Natural killer cell (primary cell): Measurements from ENCODE around the gene FAM120A. TPM values are rescaled to one million over a fixed set of nuclear protein-coding genes. Genes with fewer than 3 reads are reported as not detected.

Source experiments
- ATAC-seq, 3 donors: fragments of 150-1000 bp in 2 of 3; fragments of 200-7000 bp in 1 of 3; cut with Tn5 transposase; 1 replicate in 1 of 3; 2 replicates in 2 of 3; pipeline ENCODE4 v1.10.0; 2021; ENCODE audit warnings: mild to moderate bottlenecking in 2 of 3, moderate library complexity in 2 of 3
- DNase-seq, 2 donors: peaks; one replicate each; pipeline versions ENCODE4 v3.0.0 to v3.0.0-alpha.2; 2013 to 2021; ENCODE audit warnings: mixed read lengths in 1 of 2
- H3K27ac ChIP-seq: one replicate; pipeline ENCODE4 v1.5.1; 2013; ENCODE audit warnings: mild to moderate bottlenecking, low read length
- H3K27me3 ChIP-seq: one replicate; pipeline ENCODE4 v1.6.1; 2013; ENCODE audit warnings: low read length; ENCODE audit not compliant: control insufficient read depth, insufficient read depth
- H3K36me3 ChIP-seq: one replicate; pipeline ENCODE4 v1.6.1; 2013; ENCODE audit warnings: low read length; ENCODE audit not compliant: control insufficient read depth, insufficient read depth
- H3K4me1 ChIP-seq: one replicate; pipeline ENCODE4 v1.6.1; 2013; ENCODE audit warnings: low read length; ENCODE audit not compliant: control insufficient read depth, insufficient read depth
- H3K4me3 ChIP-seq: one replicate; pipeline ENCODE4 v1.5.1; 2013; ENCODE audit warnings: low read length
- H3K9me3 ChIP-seq: one replicate; pipeline ENCODE4 v1.6.1; 2013; ENCODE audit warnings: low read length; ENCODE audit not compliant: control insufficient read depth, insufficient read depth
- H3K27ac Mint-ChIP-seq, 2 donors: one replicate each; pipeline ENCODE4 v1.8.0; 2022; ENCODE audit warnings: mild to moderate bottlenecking in 2 of 2, mixed read lengths in 2 of 2, moderate library complexity in 1 of 2
- H3K27me3 Mint-ChIP-seq, 2 donors: one replicate each; pipeline ENCODE4 v1.8.0; 2022; ENCODE audit warnings: low read depth in 2 of 2, mixed read lengths in 2 of 2
- H3K36me3 Mint-ChIP-seq: one replicate; pipeline ENCODE4 v1.8.0; 2022; ENCODE audit warnings: mixed read lengths
- H3K4me1 Mint-ChIP-seq, 2 donors: one replicate each; pipeline ENCODE4 v1.8.0; 2022; ENCODE audit warnings: mixed read lengths in 2 of 2
- H3K4me3 Mint-ChIP-seq: one replicate; pipeline ENCODE4 v1.8.0; 2022; ENCODE audit warnings: mild to moderate bottlenecking, moderate library complexity, mixed read lengths
- H3K9me3 Mint-ChIP-seq, 2 donors: one replicate each; pipeline ENCODE4 v1.8.0; 2022; ENCODE audit warnings: mixed read lengths in 2 of 2
- WGBS: methylation state at CpG from one replicate; pipeline ENCODE4 v1.1.7; 2013; ENCODE audit warnings: missing lambda C conversion rate; ENCODE audit not compliant: insufficient coverage; 5-methylcytosine and 5-hydroxymethylcytosine counted together
- intact Hi-C: fragments of 100-400 bp; cut with micrococcal nuclease; formaldehyde crosslinking; loops from one replicate; pipeline ENCODE4 v1.14.2; 2022
- total RNA-seq, 4 donors: library from RNA; stranded (reverse); fragments of 120-200 nt in 1 of 4; gene quantifications; one replicate each; pipeline versions ENCODE4 v1.2.3 to v1.2.4, GENCODE V29; 2013 to 2022
- TF ChIP-seq, protein P1 (sequence below): fragments of 200-600 bp; IDR thresholded peaks from one replicate; pipeline ENCODE4 v1.8.0; 2022; ENCODE audit warnings: antibody characterized with exemption

Gene FAM120A
- total RNA-seq, 3 donors from 2014 or later (not counting 1 experiment from before 2014, with no cell fraction given): 87.7 to 96.1 (median 91.5) TPM

DNA sequence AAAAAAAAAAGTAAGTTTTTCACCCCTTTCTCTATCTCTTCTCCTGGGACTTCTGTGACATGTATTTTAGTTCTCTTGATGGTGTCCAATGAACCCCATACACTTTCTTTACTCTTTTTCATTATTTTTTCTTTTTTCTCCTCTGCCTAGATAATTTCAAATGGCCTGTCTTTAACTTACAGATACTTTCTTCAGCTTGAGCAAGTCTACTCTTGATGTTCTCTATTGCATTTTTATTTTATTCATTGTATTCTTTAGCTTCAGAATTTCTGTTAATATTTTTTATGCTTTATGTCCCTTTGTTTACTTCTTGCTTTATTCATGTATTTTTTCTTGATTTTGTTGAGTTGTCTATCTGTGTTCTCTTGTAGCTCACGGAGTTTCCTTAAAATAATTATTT is 32.5 kb upstream of the FAM120A start:
- Histone ChIP-seq H3K36me3 (no peaks in the 10 kb centered on the region), H3K27ac (no peak overlapping the region), H3K27me3 (peaks cover 2% of the 10 kb centered on the region), H3K4me1 (no peaks in the 10 kb centered on the region), H3K9me3 (peaks cover 28% of the 10 kb centered on the region), H3K4me3 (no peak overlapping the region)
- Mint-ChIP-seq H3K36me3 (peaks cover 18% of the 10 kb centered on the region), H3K27ac (no peak overlapping the region), H3K9me3 (peaks cover 3 to 4% of the 10 kb centered on the region in 2 donors), H3K27me3 (peaks cover 21 to 26% of the 10 kb centered on the region in 2 donors), H3K4me3 (no peak overlapping the region), H3K4me1 (no peaks in the 10 kb centered on the region)
- DNase-seq (no peak), ATAC-seq (no peak)
- WGBS: 88% methylated on average over 1 of the region's 1 CpG
- TF ChIP-seq, protein P1, sequence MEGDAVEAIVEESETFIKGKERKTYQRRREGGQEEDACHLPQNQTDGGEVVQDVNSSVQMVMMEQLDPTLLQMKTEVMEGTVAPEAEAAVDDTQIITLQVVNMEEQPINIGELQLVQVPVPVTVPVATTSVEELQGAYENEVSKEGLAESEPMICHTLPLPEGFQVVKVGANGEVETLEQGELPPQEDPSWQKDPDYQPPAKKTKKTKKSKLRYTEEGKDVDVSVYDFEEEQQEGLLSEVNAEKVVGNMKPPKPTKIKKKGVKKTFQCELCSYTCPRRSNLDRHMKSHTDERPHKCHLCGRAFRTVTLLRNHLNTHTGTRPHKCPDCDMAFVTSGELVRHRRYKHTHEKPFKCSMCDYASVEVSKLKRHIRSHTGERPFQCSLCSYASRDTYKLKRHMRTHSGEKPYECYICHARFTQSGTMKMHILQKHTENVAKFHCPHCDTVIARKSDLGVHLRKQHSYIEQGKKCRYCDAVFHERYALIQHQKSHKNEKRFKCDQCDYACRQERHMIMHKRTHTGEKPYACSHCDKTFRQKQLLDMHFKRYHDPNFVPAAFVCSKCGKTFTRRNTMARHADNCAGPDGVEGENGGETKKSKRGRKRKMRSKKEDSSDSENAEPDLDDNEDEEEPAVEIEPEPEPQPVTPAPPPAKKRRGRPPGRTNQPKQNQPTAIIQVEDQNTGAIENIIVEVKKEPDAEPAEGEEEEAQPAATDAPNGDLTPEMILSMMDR: no peak
- intact Hi-C loops: no loop called here

DNA sequence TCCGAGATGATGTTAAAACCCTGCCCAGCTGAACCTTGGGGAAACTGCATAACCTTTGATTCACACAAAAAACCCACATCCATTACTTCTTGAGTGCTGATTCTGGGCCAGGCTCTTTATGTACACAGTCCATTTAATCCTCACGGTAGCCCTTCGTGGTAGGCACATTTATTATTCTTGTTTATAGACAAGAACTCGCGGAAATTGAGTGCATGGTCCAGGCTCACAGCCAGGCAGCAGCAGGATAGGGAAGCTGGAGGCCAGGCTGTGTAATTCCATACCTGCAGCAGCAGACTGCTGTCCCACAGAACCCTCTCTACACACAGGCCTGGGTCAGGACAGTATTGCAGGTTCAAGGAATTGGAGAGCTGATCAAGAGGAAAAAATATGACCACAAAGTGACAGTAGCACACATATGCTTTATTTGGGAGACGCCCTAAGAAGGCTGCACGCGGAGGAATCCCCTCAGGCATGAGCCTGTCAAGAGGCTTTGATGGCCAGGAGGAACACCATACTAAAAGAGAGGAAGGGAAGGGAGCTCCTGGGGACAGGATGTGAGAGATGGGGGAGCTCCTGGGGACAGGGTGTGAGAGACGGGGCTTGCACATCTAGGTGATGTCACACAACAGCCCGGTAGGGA is 28.4 kb upstream of the FAM120A start:
- peaks cover 3 to 4% of the 10 kb centered on the region in 2 donors for H3K9me3 Mint-ChIP-seq
- intact Hi-C loops: no loop called here
- H3K27ac Mint-ChIP-seq: no peak overlapping the region
- peaks cover 17 to 36% of the 10 kb centered on the region in 2 donors for H3K27me3 Mint-ChIP-seq
- Histone ChIP-seq H3K36me3 (no peaks in the 10 kb centered on the region), H3K4me1 (no peaks in the 10 kb centered on the region), H3K27ac (no peak overlapping the region), H3K27me3 (no peaks in the 10 kb centered on the region), H3K9me3 (peaks cover 17% of the 10 kb centered on the region), H3K4me3 (no peak overlapping the region)
- H3K4me1 Mint-ChIP-seq: no peaks in the 10 kb centered on the region
- DNase-seq (no peak), ATAC-seq (no peak)
- H3K36me3 Mint-ChIP-seq: peaks cover 10% of the 10 kb centered on the region
- 91% methylated on average over 10 of the region's 10 CpGs for WGBS
- TF ChIP-seq, protein P1: no peak
- H3K4me3 Mint-ChIP-seq: no peak overlapping the region

DNA sequence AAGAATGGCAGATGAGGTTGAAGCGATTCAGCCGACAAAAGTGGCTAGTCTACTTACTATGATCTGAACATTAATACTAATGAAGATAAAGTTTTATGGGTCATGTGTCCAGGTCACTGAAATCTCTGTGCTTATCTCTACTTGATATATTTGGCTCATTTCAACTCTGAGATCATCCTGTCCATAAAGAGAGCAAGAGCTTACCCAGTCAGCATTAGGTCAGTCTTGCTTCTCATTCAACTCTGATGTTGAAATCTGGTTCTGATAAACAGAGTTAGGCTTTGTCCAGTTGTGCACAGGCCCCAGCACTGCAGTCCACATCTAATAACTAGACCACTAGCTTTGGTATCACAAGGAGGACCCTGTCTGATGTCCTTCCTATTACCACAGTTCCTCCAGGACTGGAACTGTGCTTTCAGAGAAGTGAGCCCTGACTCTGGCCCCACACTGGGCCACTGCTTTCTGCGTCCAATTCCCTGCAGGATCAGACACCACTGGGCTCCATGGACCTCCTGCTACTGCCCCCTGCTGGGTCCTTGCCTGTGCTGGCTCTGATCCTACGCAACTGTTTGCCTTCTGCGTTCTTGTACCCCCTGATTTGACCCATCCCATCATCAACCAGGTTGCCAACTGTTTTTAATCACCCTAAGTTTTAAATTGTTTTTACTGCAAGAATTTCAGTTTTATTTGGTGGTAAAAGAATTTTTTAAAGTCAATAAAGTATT is 23.7 kb upstream of the FAM120A start:
- no peak overlapping the region for H3K27ac ChIP-seq
- Mint-ChIP-seq H3K4me3 (no peak overlapping the region), H3K27me3 (peaks cover 18 to 36% of the 10 kb centered on the region in 2 donors), H3K27ac (no peak overlapping the region), H3K4me1 (no peaks in the 10 kb centered on the region), H3K9me3 (no peaks in the 10 kb centered on the region), H3K36me3 (no peaks in the 10 kb centered on the region)
- no peaks in the 10 kb centered on the region for H3K4me1 ChIP-seq
- intact Hi-C loops: no loop called here
- TF ChIP-seq, protein P1: no peak
- ATAC-seq (no peak), DNase-seq (no peak)
- no peaks in the 10 kb centered on the region for H3K36me3 ChIP-seq
- no peak overlapping the region for H3K4me3 ChIP-seq
- H3K27me3 ChIP-seq: no peaks in the 10 kb centered on the region
- 92% methylated on average over 3 of the region's 5 CpGs for WGBS
- no peaks in the 10 kb centered on the region for H3K9me3 ChIP-seq
